GM21825 (cell line): ENCODE measurements around the gene WWP2.
A peak's percentile ranks its signal among the peaks of the same experiment; 100 is the strongest.
"Not testable (repeated sequence)": the region's sequence is repeated elsewhere in the genome, so short reads cannot be mapped to it uniquely, and the experiment has no call there.

Source experiments
- ATAC-seq: cut with Tn5 transposase; IDR thresholded peaks from one replicate; pipeline ENCODE4 v1.9.1; 2021; ENCODE audit warnings: mild to moderate bottlenecking, moderate library complexity; ENCODE audit not compliant: unreplicated experiment

WWP2 gene

DNA sequence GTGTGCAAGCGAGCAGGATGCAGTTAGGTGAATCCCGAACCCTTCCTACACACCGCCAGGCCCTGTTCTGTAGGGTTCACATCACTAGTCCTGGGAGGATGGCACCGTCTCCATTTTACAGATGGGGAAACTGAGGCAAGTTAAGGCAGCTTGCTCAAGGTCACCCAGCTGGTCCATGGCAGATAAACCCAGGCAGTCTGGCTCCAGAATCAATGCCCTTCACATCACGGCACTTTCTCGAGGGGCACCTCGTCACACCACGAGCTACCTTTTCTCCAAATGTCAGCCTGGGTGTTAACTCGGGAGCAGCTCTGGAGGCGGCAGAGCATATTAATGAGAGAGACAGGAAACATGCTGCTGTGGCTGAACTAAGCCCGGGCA is 16.9 kb upstream of the WWP2 start:
- no peak for ATAC-seq

DNA sequence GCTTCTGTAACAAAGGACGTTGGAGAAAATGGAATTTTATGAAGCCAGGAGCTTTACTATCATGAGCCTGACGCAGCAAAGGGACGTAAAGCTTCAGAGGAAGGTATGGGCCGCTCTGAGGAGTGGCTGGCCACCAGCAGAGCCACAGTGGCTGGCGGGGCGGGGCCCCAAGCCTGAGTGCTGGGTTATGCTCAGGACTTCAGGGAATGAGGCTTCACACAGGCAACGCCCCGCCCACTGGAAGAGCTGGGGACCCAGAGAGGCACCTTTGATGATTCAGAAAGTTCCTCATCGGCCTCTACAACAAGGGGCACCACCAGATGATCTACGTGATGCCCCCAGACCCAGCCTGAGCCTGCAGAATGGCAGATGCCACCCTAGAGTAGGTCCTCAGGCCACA is 16.2 kb upstream of the WWP2 start:
- no peak for ATAC-seq

- no peak for ATAC-seq
These were observed 15.0 kb upstream of the WWP2 start for GRCh38 chr16:69747115-69747514.

GRCh38 chr16:69748694-69749345 is 13.3 kb upstream of the WWP2 start:
- no peak for ATAC-seq

DNA sequence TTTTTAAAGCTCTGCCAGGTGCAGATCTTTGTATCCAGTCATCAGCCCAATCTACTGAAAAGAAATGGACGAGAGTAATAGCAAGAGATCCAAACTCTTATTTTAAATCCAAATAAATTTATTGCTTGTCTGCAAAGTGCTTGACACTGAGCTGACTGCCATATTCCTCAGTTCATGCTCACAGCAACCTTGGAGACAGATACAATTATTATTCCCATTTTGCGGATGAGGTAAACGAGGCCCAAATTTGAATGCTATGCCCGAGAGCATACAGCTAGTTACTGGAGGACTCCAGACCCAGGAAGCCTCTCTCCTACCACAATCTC is 8.0 kb upstream of the WWP2 start:
- ATAC-seq = no peak

DNA sequence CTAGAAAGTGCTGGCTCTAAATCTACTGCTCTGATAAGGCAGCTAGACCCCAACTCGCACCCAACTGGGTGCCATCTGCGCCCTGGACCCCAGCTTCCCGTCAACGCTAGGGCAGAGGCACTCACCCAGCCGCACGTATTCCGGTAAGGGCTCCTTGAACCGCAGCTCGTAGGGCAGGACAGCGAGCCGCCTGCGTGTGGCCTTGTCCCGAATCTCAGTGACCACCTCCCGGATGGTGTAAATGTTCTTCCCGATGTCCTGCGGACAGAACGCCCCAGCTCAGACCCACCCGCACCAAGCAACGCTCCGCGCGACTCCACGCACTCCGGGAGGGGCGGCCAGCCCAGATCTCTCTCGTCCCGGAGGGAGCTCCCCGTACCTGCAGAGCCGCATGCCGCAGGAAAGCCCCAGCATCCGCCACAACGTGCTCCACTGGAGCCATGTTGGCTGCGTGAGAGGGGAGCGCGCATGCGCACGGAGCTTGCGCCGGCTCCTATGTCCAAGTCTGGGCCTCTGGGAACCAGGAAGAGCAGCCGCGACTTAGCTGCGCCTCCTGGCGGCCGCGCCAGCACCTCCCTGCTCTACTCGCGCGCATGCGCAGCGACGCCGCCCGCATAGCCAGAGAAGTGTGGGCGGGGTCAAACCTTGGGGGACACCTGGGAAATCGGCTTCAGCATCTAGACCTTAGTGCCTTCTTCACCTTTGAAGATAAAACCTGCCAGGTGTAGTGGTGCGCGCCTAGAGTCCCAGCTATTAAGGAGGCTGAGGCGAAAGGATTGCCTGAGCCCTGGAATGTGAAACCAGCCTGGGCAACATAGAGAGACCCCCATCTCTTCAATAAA is 7.4 kb upstream of the WWP2 start, which contains the start of gene NOB1:
Gene NOB1 (minus strand): TSS at position 458 of the 842 bp plus-strand sequence. CDS start 16 bp downstream, at position 442.
- ATAC-seq = peak; percentile 92

GRCh38 chr16:69756705-69757104 is 5.4 kb upstream of the WWP2 start:
- no peak for ATAC-seq

DNA sequence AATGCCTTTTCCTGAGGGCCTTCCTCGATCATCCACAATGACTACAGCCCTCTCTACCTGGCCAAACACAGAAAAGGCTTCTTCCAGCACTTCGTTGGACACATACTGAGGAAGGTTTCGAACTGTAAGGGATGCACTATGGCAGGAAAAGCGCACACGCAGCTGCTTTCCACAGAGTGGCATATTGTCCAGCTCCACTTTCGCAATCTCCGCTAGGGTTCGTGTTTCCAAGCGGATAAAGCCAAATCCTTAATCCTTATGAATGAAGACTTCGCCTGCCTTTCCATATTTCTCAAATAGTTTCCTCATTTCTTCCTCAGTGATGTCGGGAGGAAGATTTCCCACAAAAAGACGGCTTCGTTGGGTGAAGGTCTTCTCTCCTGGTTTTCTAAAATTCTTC is 4.8 kb upstream of the WWP2 start:
- ATAC-seq = not testable (repeated sequence)

GRCh38 chr16:69762814-69763598 is 874 bp downstream of the WWP2 start:
- no peak for ATAC-seq

DNA sequence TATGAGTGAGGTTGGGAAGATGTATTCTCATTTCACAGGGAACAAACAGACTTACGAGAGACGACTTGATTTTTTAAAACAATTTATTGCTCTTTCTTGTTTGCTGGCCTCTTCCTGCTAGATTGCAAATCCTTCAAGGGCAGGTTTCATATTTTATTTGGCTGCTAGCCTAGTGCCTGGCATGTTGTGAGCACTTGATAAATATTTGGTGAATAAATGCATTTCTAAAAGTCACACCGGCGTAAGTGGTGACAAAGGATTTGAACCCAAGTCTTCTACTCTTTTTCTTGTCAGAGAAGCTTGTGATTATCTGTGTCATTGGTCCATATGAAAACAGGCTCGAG is 1.4 kb downstream of the WWP2 start:
- ATAC-seq = no peak

- no peak for ATAC-seq
These were observed 5.5 kb downstream of the WWP2 start for GRCh38 chr16:69767459-69768229.

- no peak for ATAC-seq
These were observed 6.5 kb downstream of the WWP2 start for GRCh38 chr16:69768666-69769065.

GRCh38 chr16:69769404-69769803 is 7.3 kb downstream of the WWP2 start:
- no peak for ATAC-seq

DNA sequence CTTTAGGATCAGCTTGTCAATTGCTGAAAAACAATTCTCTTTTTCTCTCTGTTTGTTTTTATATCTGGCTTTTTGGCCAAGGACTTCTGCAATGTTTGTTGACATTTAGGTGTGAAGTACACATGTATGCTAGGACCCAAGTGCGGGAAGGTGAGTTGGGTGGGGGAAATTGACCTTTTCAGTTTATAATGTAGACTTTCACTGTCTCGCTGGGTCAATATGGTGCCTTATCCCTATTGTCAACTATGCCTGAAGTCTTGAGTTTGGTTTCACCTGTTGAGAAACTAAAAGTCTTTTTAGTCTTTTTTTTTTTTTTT is 9.5 kb downstream of the WWP2 start:
- ATAC-seq = no peak

DNA sequence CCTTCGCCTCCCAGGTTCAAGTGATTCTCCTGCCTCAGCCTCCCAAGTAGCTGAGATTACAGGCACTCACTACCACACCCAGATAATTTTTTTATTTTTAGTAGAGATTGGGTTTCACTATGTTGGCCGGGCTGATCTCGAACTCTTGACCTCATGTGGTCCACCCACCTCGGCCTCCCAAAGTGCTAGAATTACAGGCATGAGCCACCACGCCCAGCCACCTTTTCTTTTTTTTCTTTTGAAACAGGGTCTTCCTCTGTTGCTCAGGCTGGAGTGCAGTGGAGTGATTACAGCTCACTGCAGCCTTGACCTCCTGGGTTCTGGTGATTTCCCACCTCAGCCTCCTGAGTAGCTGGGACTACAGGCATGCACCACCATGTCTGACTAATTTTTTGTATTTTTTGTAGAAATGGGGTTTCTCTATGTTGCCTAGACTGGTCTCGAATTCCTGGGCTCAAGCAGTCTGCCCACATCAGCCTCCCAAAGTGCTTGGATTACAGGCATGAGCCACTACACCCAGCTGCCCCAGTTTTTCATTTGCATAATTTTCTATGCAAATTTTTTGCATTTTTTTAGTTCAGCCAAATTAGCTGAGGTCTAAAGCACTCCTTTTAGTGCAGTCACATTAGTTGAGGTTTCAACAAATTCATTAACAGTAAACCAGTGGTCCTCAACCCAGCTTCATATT is 11.3 kb downstream of the WWP2 start:
- ATAC-seq = no peak

- no peak for ATAC-seq
These were observed 13.4 kb downstream of the WWP2 start for GRCh38 chr16:69775563-69775962.

DNA sequence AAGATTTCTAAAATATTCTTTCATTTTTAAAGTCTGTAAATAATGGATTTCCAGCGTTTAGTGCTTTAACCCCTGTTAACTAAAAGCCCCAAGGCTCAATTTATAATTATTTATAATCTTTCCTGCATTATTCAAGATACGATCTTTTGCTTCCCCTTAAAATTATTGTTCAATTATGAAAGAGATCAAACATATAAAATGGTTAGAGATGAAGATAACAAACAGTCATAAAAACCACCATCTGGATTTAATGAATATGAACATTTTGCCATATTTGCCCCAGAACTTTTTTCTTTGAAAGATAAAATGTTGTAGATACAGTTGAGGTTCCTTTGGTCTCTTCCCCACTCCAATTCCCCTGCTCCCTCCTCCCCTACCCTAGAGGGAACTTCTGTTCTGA is 17.6 kb downstream of the WWP2 start:
- ATAC-seq = no peak

GRCh38 chr16:69781118-69781517 is 19.0 kb downstream of the WWP2 start:
- no peak for ATAC-seq

- ATAC-seq = no peak
These were observed 22.5 kb downstream of the WWP2 start for GRCh38 chr16:69784586-69784985.

- no peak for ATAC-seq
These were observed 25.8 kb downstream of the WWP2 start for GRCh38 chr16:69787883-69788282.

- not testable (repeated sequence) for ATAC-seq
These were observed 29.3 kb downstream of the WWP2 start for GRCh38 chr16:69791391-69791847.
